Measurements from ENCODE around the gene UBE2M.

DNA sequence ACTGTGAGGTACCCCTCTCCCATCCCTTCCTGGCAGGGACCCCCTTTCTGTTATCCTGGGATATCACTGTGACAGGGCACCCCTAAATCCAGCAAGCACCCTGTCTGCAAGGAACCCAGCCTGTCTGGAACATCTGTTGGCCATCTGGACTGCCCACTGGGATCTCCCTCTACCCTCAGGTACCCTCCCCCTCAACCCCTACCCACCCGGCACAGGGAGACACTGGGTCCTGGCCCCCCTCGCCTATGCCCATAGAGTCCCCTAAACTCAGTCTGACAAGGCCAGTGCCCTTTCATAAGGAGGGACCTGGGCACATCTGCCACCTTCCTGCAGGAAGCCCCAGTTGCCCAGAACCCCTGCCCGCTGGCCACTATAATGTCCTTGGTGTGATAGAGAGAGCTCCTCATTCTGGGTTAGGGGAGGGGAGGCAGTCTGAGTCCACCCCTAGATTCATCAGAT, 43.8 kb downstream of the UBE2M start:
- TF ChIP-seq CTCF (conservative IDR thresholded peaks at IDR 0.05; ENCODE audit: low read length) (no peak), EZH2phosphoT487 (IDR thresholded peaks at IDR 0.05; ENCODE audit: borderline replicate concordance) (no peak)

All from Loucy (cell line).